Urothelium cell line (cell line): Measurements from ENCODE around the gene PREX1.
"Not testable (repeated sequence)": the region's sequence is repeated elsewhere in the genome, so short reads cannot be mapped to it uniquely, and the experiment has no call there.

ENCODE experiments used
- DNase-seq: peaks from one replicate; pipeline ENCODE4 v3.0.0; 2011; ENCODE audit warnings: low spot score, mixed read lengths
- FAIRE-seq: peaks from 2 replicates; lab custom pipeline; 2011; peaks lifted over from hg19 to GRCh38; lab: Jason Lieb, UNC

The PREX1 gene, protein sequence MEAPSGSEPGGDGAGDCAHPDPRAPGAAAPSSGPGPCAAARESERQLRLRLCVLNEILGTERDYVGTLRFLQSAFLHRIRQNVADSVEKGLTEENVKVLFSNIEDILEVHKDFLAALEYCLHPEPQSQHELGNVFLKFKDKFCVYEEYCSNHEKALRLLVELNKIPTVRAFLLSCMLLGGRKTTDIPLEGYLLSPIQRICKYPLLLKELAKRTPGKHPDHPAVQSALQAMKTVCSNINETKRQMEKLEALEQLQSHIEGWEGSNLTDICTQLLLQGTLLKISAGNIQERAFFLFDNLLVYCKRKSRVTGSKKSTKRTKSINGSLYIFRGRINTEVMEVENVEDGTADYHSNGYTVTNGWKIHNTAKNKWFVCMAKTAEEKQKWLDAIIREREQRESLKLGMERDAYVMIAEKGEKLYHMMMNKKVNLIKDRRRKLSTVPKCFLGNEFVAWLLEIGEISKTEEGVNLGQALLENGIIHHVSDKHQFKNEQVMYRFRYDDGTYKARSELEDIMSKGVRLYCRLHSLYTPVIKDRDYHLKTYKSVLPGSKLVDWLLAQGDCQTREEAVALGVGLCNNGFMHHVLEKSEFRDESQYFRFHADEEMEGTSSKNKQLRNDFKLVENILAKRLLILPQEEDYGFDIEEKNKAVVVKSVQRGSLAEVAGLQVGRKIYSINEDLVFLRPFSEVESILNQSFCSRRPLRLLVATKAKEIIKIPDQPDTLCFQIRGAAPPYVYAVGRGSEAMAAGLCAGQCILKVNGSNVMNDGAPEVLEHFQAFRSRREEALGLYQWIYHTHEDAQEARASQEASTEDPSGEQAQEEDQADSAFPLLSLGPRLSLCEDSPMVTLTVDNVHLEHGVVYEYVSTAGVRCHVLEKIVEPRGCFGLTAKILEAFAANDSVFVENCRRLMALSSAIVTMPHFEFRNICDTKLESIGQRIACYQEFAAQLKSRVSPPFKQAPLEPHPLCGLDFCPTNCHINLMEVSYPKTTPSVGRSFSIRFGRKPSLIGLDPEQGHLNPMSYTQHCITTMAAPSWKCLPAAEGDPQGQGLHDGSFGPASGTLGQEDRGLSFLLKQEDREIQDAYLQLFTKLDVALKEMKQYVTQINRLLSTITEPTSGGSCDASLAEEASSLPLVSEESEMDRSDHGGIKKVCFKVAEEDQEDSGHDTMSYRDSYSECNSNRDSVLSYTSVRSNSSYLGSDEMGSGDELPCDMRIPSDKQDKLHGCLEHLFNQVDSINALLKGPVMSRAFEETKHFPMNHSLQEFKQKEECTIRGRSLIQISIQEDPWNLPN (N-terminal part only)

DNA sequence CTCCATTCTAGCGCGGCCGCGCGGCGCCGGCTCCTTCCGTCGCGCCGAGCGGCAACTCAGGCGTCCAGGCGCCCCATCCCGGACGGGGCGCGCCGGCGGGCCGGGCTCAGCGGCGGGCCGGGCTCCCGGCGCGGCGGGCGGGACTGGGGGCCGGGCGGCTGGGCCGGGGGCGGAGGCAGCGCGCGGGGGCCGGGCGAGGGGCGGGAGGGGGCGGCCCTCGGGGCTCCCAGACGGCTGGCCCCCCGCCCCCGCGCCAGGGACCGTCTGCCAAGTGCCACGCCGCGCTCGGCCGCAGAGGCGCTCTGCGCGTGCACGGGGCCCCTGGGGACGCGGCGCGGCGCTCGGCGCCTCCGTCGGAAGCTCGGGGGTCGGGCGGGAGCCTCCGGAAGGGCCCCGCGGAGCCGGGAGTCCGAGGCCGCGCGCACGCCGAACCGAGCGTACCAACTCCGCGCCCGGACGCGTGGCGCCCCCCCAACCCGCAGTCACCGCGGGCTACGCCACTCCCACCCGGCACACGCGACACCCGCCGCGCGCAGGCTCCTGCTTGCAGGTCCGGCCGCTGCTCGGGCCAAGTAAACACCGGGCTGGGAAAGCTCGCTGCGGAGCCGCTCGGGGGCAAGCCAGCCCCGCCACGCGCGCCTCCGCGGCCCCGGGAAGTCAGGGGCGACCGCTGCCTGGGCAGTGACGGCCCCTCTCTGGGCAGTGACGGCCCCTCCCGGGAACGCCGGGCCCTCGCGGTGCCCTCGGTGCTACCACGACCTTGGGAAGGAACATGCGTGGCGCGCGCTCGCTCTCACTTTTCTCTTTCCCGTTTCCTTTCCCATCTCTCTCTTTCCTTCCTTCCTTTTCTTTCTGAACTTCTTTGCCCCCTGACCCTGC lies at the start of gene PREX1:
TSS of gene PREX1 (minus strand) at position 145 of the 879 bp plus-strand sequence. CDS start at position 6, 139 bp downstream.
- FAIRE-seq (no peak), DNase-seq (peak; percentile 99)

- FAIRE-seq (no peak), DNase-seq (no peak)
Measured at GRCh38 chr20:48877304-48877703, 49.5 kb upstream of the PREX1 start.

GRCh38 chr20:48875914-48876240 lies 48.1 kb upstream of the PREX1 start:
- no peak for FAIRE-seq
- peak; percentile 42 for DNase-seq

DNA sequence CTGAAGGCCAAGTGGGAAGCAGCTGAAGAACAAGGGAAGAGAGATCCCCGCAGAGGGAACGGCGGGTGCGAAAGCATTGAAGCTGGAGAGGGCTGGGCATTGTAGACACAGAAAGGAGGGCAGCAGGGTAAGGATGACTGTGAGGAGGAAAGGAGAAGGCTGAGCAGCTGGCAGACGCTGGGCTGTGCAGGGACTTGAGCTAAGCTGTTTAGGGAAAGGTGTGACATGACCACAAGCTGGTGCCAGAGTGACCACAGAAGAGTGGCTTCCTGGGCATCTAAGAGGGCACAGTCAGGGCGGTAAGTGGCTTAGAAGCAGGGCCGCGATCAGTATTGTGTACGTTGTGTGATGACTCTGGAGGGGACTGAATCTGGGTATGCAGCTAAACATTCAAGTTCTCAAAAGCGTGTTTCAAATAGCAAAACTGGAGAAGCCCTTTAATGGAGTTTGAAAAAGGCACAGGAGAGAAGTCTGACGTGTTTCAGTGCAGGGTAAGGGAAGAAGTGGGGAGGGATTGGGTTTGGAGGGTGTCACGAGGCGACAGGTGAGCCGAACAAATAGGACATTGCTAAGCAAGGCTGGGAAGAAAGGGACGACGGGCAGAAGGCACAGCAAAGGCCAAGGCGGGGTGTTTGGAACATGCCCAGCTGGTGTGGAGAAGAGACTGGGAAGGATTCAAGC lies 47.6 kb upstream of the PREX1 start:
- DNase-seq (no peak), FAIRE-seq (peak; percentile 78)

GRCh38 chr20:48869442-48869841 lies 41.6 kb upstream of the PREX1 start:
- not testable (repeated sequence) for FAIRE-seq, DNase-seq

DNA sequence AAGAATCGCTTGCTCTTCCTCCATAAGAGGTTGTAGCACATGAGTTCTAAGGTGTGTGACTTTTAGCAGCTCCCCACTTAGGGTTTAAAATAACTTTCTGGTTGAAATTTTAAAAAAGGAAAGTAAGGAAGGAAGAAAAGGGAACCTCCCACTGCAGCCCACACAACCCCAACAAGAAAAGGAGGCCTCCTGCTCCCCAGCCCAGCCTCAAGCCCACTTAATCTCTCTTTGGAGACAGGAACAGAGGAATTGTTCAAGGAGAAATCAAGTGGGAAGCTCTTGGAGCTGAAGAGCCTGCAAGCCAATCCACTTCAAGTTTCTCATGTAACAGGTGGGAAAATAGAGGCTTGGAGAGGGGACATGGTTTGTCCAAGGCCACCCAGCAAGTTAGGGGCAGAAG lies 39.1 kb upstream of the PREX1 start:
- FAIRE-seq = no peak
- no peak for DNase-seq

DNA sequence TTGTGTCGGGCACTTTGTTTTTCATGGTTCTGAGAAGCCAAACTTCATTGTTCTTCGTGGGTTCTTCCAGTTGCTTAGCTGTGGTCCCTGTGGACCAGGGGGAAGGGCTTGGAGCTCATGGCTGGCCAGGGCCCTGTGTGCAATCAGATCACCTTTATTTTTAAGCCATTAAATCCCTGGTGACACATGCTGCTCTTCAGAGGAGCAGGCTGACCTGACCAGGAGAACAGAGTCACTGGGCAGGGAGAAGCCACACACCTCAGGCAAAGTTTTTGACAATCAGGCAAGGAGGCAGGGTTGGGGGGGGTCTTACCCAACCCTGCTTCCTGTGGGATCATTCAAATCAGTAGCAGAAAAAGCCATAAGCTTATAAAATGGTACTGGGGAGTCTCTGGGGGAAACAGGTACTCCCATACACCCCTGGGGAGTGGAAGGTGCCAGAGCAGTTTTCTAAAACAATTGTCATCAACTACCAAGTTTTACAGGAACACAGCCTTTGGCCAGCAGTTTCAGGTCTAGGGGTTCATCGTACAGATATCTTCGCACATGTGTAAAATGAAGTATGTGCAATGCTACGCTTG lies 37.0 kb upstream of the PREX1 start:
- no peak for FAIRE-seq
- DNase-seq = no peak

GRCh38 chr20:48864254-48864653 lies 36.5 kb upstream of the PREX1 start:
- FAIRE-seq (no peak), DNase-seq (no peak)

DNA sequence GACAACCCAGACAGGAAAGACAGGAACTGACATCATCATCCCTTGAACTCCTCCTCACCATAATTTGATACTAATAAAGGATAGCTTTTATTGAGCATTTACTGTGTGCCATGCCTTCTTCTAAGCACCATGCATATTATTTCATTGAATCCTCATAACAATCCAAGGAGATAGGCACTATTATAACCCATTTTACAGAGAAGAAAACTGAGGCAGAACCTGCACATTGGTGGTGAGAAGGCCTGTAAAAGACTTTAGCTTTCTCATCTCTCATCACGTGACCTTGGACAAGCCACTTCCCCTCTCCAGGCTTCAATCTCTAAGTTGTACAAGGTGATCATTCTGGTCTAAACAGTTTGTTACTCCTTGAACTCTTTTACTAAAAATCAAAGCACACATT lies 34.5 kb upstream of the PREX1 start:
- no peak for FAIRE-seq

GRCh38 chr20:48861444-48861843 lies 33.6 kb upstream of the PREX1 start:
- no peak for FAIRE-seq

More for the DNA sequence above, 34.5 kb upstream of the PREX1 start:
- DNase-seq = no peak

DNA sequence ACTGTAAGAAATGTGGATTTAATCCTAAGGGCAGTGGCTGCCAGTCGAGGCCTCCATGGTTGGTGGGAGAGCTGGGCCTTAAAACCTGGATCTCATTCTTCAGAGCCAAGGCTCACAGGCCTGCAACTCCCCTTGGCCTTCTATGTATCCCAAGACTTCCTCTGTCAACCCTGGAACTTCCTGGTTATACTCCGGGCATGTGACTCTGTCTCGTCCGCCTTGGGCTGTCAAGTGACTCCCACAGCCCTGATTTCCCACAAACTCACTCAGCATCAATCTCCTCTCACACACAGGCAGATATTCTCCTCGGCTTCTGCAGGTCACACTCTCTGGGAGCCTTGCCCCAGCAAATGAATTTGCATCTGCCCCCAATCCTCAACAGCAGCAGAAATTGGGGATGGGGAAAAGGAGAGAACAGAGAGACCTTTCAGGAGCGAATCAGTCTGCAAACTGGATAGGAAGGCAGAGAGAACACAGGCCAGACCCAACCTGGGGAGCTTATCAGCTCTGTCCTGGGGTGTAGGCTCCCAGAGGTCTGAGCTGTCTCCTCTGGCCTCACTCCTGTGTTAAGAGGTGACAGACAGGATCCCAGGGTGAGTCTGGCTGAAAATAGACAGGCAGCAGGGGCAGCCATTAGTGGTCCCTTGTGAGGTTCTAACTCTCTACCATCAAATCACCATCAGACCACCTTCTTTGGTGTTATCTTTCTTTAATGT lies 30.4 kb upstream of the PREX1 start:
- DNase-seq (no peak), FAIRE-seq (no peak)

More at GRCh38 chr20:48861444-48861843, 33.6 kb upstream of the PREX1 start:
- DNase-seq = no peak

DNA sequence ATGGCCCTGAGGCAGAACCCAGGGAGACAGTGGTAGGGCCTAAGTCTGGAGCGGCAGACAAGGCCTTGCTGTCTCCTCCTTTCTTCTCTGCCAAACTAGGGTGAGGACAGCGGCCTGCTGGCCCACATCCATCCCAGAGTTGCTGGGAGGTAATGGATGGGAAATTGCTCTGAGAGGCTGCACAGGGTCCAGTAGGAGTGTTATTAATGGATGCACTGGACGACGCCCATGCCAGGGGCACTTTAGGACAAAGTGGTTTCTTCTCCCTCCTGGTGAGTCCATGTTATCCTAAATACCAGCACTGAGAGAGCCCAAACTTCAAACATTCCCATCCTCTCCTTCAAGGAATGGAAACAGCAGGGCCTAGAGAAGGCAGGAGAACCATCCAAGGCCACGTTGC lies 28.3 kb upstream of the PREX1 start:
- FAIRE-seq (no peak), DNase-seq (no peak)

- no peak for DNase-seq
- FAIRE-seq = no peak
Measured at GRCh38 chr20:48855046-48855445, 27.2 kb upstream of the PREX1 start.

- no peak for DNase-seq
- FAIRE-seq = no peak
Measured at GRCh38 chr20:48852609-48853008, 24.8 kb upstream of the PREX1 start.

DNA sequence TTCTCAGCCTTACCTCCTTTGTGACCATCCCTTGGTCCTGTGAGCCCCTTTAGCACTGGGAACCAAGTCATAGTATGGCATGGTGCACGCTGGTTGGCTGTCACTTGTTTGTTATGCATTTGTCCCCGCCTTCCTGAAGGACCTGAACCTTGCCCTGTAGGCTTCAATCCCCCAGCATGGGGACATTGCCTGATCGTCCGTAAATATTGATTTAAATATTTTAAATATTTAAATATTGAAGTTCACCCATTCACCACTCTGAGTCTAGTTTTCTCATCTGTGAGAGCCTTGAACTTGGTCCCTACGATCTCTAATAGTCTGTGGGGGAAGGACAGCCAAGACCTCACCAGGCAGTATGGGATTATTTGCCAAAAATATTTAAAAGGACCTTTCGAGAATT lies 23.8 kb upstream of the PREX1 start:
- FAIRE-seq = no peak
- DNase-seq = no peak

DNA sequence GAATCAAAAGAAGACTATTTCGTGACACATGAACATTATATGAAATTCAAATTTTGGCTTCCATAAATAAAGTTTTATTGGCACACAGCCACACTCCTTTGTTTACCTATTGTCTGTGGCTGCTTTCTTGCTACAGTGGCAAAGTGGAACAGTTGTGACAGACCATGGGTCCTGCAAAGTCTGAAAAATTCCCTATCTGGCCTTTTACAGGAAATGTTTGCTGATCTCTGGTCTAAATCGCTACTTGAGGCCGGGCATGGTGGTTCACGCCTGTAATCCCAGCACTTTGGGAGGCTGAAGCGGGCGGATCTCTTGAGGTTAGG lies 23.1 kb upstream of the PREX1 start:
- no peak for FAIRE-seq
- no peak for DNase-seq

DNA sequence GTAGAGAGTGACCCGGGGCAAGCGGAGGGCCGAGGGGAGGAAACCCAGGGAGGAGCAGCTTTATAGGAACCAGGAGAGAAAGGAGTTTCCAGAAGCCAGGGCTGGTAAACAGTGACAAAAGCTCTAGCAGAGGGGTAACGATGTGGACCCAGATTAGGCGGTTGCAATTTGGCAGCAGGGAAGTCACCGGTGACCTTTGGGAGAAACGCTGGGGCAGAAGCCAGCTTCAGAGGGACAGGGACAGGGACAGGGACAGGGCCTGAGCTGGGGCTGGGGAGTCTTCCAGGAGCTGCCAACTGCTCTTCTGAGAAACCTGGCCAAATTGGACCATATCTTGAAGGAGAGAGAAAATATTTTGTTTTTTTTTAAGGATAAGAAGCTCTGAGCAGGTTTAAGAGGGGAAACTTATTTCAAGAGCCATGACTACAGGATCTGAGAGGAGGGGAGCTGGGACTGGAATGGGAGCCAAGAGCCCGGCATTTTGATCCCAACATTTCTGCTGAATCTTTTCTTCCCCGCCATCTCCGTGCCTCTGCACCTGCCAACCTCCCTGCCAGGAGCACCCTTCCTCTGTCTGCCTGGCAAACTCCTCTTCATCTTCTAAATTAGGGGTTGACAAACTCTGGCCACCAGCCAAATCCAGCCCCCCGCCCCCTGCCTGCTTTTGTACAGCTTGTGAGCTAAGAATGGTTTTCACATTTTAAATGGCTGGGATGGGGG lies 22.6 kb upstream of the PREX1 start:
- DNase-seq = no peak

DNA sequence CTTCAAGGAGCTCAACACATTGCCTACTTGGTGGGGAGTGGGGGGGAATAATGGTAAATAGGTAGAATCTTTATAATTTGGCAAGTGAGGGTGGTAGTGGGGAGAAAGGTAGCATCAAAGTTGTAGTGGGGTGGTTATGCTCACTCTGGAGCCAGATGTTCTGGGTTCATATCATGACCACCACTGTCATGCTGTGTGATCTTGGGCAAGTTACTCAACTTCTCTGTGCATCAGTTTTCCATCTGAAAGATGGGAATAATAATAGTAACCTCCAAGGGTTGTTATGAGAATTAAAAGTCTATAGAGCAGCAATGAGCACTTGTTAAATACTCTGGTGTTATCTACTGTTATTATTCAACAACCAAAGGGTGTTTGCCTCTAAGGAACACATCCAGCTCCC lies 22.0 kb upstream of the PREX1 start:
- no peak for DNase-seq
- FAIRE-seq = no peak

More for the DNA sequence above, 22.6 kb upstream of the PREX1 start:
- no peak for FAIRE-seq
